SH-SY5Y (cell line): ENCODE measurements around the gene WDPCP.

Source experiments
- GATA2 ChIP-seq: IDR thresholded peaks from 2 replicates; pipeline ENCODE4 v1.6.1; 2011; ENCODE audit warnings: mild to moderate bottlenecking, low read depth, low read length
- GATA3 ChIP-seq: IDR thresholded peaks from 2 replicates; pipeline ENCODE4 v1.6.1; 2011; ENCODE audit warnings: low read depth, mild to moderate bottlenecking, low read length, moderate library complexity

GRCh38 chr2:63101954-63102353 lies 486.3 kb downstream of the WDPCP start:
- TF ChIP-seq GATA2 (no peak), GATA3 (no peak)
